ENCODE data around the gene COMMD10.

DNA sequence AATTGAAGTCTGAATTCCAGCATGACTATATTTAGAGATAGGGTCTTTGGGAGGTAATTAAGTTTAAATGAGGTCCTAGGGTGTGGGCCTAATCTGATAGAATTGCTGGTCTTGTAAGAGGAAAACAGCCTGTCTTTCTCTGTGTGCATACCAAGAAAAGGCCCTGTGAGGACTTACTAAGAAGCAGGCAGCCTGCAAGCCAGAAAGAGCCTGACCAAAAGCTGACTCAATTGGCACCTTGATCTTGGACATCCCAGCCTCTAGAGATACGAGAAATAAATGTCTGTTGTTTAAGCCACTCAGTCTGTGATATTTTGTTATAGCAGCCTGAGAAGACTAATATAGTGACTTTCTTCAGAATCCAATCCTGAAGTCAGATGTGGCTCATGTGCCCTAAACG, 38.0 kb upstream of the COMMD10 start:
- TF ChIP-seq, protein P1, sequence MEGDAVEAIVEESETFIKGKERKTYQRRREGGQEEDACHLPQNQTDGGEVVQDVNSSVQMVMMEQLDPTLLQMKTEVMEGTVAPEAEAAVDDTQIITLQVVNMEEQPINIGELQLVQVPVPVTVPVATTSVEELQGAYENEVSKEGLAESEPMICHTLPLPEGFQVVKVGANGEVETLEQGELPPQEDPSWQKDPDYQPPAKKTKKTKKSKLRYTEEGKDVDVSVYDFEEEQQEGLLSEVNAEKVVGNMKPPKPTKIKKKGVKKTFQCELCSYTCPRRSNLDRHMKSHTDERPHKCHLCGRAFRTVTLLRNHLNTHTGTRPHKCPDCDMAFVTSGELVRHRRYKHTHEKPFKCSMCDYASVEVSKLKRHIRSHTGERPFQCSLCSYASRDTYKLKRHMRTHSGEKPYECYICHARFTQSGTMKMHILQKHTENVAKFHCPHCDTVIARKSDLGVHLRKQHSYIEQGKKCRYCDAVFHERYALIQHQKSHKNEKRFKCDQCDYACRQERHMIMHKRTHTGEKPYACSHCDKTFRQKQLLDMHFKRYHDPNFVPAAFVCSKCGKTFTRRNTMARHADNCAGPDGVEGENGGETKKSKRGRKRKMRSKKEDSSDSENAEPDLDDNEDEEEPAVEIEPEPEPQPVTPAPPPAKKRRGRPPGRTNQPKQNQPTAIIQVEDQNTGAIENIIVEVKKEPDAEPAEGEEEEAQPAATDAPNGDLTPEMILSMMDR (IDR thresholded peaks at IDR 0.05) = no peak
- no peak for TF ChIP-seq POLR2A (IDR thresholded peaks at IDR 0.05)

All from Peyer's patch (tissue), 4 donors.